GM08714 (cell line): Measurements from ENCODE around the gene ARHGAP1.

Experiments used
- H3K4me3 ChIP-seq: fragments of 200-500 bp; sonication (Bioruptor generic); 2 replicates; pipeline ENCODE4 v1.5.1; 2014; ENCODE audit warnings: mild to moderate bottlenecking, low read length, inconsistent platforms
- ZNF274 ChIP-seq: IDR thresholded peaks from 2 replicates; pipeline ENCODE4 v1.6.1; 2012; ENCODE audit warnings: mild to moderate bottlenecking, low read depth, low read length

The ARHGAP1 gene

GRCh38 chr11:46700241-46701077, at the start of gene ARHGAP1, which contains the start of gene ZNF408:
TSS of gene ARHGAP1 (minus strand) at chr11:46700619. CDS start at chr11:46696107, 4,512 bp downstream.
TSS of gene ZNF408 (plus strand) at chr11:46701031. CDS start at chr11:46701048, 17 bp downstream.
- H3K4me3 ChIP-seq: peak within 1 kb of the TSS; percentile 92
- no peak for TF ChIP-seq ZNF274

GRCh38 chr11:46747150-46747549, 46.7 kb upstream of the ARHGAP1 start:
- no peak for TF ChIP-seq ZNF274
- H3K4me3 ChIP-seq: no peak overlapping the region

GRCh38 chr11:46745995-46746394, 45.6 kb upstream of the ARHGAP1 start:
- TF ChIP-seq ZNF274: no peak
- no peak overlapping the region for H3K4me3 ChIP-seq

DNA sequence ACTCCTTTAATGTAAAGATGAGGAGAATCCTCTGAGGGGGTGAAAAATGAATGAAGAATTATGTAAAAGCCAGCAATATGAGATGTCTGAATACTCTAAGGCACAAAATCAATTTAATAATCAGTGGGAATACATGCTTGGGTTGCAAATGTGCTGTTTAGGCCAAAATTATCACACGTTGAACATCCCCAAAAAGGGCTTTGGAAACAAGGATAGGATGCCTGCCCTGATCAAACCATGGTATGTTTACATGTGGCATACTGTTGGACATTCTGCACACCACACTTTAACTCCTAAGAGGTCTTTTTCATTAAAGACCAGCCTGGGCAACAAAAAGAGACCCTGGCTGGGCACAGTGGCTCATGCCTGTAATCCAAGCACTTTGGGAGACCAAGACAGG, 44.9 kb upstream of the ARHGAP1 start:
- H3K4me3 ChIP-seq: no peak overlapping the region
- TF ChIP-seq ZNF274: no peak

GRCh38 chr11:46743693-46744339, 43.4 kb upstream of the ARHGAP1 start:
- H3K4me3 ChIP-seq: no peak overlapping the region
- no peak for TF ChIP-seq ZNF274

DNA sequence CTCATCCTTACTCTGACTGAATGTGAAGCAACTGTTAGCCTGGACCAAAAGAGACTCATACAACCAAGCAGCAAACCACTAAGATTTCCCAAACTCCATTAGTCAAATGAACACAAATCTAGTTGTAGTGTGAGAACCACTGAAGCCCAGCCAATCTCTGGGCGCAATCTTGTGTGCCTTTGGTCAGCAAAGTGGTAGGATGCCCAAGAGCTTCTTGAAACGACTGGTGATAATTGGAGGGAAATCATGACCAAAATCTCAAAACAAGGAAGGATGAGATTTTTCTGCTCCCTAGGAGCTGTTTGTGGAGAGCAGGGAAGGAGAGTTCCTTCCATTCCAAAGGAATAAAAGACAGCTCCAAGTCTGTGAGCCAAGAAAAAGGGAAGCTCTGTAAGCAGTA, 42.6 kb upstream of the ARHGAP1 start:
- no peak overlapping the region for H3K4me3 ChIP-seq
- no peak for TF ChIP-seq ZNF274

DNA sequence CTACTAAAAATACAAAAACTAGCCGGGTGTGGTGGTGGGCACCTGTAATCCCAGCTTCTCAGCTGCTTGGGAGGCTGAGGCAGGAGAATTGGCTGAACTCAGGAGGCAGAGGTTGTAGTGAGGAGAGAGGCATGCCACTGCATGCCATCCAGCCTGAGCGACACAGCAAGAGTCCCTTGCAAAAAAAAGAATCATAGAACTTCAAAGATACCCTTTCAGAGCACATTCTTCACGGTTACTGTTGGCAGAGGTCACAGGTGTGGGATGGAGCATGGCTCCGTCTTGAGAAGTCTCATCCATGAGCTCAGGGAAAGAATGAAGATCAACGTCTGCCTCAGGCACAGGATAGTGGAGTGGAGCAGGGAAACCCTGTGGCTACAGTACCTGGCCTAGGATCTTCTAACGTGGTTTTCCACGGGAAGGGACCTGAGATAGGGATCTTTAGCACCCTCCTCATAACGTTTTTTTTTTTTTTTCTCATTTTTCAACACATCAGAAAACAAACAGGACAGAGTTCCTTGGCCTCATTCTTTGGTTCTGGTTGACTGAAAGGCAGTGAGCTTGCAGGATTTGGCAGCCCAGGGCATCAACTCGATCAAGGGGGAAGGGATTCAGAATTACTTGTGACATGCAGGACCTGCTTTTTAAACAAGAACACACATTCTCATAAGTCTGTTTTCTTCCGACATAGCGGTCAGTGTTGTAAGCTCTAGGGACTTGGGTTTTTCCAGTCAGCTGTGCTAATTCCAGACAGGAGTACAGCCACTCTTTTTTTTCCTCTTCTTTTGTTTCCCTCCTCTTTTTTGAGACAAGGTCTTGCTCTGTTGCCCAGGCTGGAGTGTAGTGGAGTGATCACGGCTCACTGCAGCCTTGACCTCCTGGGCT, 41.4 kb upstream of the ARHGAP1 start:
- no peak for TF ChIP-seq ZNF274
- no peak overlapping the region for H3K4me3 ChIP-seq

DNA sequence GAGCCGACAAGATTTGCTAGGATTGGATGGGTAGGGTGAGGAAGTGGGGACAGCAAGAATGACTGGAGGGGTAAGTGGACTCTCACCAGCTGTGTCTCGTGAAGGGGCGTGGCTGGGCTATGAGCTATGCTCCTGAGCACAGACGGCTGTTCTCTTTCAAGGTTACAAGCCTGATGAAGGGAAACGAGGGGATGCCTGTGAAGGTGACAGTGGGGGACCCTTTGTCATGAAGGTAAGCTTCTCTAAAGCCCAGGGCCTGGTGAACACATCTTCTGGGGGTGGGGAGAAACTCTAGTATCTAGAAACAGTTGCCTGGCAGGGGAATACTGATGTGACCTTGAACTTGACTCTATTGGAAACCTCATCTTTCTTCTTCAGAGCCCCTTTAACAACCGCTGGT, 38.5 kb upstream of the ARHGAP1 start:
- no peak for TF ChIP-seq ZNF274
- H3K4me3 ChIP-seq: no peak overlapping the region

GRCh38 chr11:46737699-46738098, 37.3 kb upstream of the ARHGAP1 start:
- TF ChIP-seq ZNF274: no peak
- no peak overlapping the region for H3K4me3 ChIP-seq

- no peak for TF ChIP-seq ZNF274
- no peak overlapping the region for H3K4me3 ChIP-seq
Observed at GRCh38 chr11:46736615-46737014, 36.2 kb upstream of the ARHGAP1 start.

DNA sequence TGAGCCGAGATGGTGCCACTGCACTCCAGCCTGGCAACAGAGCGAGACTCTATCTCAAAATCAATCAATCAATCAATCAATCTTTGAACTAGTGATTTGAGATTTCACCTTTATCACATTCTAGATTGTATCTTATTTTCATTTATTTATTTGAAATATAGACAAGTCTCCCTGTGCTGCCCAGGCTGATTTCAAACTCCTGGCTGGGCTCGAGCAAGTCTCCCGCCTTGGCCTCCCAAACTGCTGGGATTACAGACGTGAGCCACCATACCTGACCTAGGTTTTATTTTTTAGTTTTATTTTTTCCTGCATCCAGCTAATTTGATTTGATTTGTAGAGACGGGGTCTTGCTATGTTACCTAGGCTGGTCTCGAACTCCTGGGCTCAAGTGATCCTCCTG, 35.7 kb upstream of the ARHGAP1 start:
- no peak overlapping the region for H3K4me3 ChIP-seq
- no peak for TF ChIP-seq ZNF274

DNA sequence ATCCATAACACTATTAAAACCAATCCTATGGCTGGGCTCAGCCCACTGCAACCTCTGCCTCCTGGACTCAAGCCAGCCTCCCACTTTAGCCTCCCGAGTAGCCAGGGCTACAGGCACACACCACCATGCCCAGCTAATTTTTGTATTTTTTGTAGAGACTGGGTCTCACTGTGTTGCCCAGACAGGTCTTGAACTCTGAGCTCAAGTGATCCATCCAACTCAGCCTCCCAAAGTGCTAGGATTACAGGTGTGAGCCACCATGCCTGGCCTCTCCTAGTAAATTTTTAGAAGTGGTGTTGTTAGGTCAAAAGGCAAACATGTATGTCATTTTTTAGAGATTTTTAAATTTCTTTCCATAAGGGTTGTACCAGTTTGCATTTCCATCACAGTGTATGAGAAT, 32.8 kb upstream of the ARHGAP1 start:
- no peak overlapping the region for H3K4me3 ChIP-seq
- no peak for TF ChIP-seq ZNF274

DNA sequence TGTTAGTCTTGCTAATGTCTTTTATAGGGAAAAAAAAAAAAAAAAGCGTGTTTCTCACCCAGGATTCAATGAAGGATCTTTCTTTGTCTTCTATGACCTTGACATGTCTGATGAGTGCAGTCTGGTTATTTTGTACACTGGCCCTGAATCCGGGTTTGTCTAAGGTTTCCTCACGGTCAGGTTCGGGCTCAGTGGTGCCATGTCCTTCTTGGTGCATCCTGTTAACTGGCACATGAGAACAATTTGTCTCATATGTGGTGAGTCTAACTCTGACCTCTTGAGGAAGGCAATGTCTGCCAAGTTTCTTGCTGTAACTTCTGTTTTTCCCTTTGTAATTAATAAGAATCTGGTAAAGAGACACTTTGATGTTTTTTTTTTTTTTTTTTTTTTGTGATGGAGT, 31.1 kb upstream of the ARHGAP1 start:
- no peak overlapping the region for H3K4me3 ChIP-seq
- TF ChIP-seq ZNF274: no peak
